ENCODE measurements around the gene CGGBP1. TPM values are rescaled to one million over a fixed set of nuclear protein-coding genes. Genes with fewer than 3 reads are reported as not detected.

The CGGBP1 gene
- 27.7 and 53.0 TPM in 2 replicates for total RNA-seq

- peak; percentile 99 for DNase-seq (ENCODE audit: low read depth in 2 of 2)
Measured at GRCh38 chr3:88058581-88059379, at the start of gene CGGBP1, which contains the start of gene ZNF654. Gene CGGBP1 (minus strand): TSS chr3:88059005. CDS start chr3:88055976, 3,029 bp downstream. Gene ZNF654 (plus strand): TSS chr3:88059255. CDS start chr3:88059320, 65 bp downstream.

GRCh38 chr3:88105325-88105724 is 46.5 kb upstream of the CGGBP1 start:
- DNase-seq (ENCODE audit: low read depth in 2 of 2): peak; percentile 35 to 60

GRCh38 chr3:88101142-88101541 is 42.3 kb upstream of the CGGBP1 start:
- no peak for DNase-seq (ENCODE audit: low read depth in 2 of 2)

GRCh38 chr3:88093266-88093665 is 34.5 kb upstream of the CGGBP1 start:
- no peak for DNase-seq (ENCODE audit: low read depth in 2 of 2)

- DNase-seq (ENCODE audit: low read depth in 2 of 2): no peak
Measured at GRCh38 chr3:88092270-88092669, 33.5 kb upstream of the CGGBP1 start.

GRCh38 chr3:88090681-88091080 is 31.9 kb upstream of the CGGBP1 start:
- no peak for DNase-seq (ENCODE audit: low read depth in 2 of 2)

- DNase-seq (ENCODE audit: low read depth in 2 of 2): no peak
Measured at GRCh38 chr3:88084097-88084501, 25.3 kb upstream of the CGGBP1 start.

- no peak for DNase-seq (ENCODE audit: low read depth in 2 of 2)
Measured at GRCh38 chr3:88082854-88083253, 24.0 kb upstream of the CGGBP1 start.

- no peak for DNase-seq (ENCODE audit: low read depth in 2 of 2)
Measured at GRCh38 chr3:88078932-88079331, 20.1 kb upstream of the CGGBP1 start.

GRCh38 chr3:88076712-88077111 is 17.9 kb upstream of the CGGBP1 start:
- no peak for DNase-seq (ENCODE audit: low read depth in 2 of 2)

- DNase-seq (ENCODE audit: low read depth in 2 of 2): no peak
Measured at GRCh38 chr3:88075497-88075896, 16.7 kb upstream of the CGGBP1 start.

- no peak for DNase-seq (ENCODE audit: low read depth in 2 of 2)
Measured at GRCh38 chr3:88075072-88075471, 16.3 kb upstream of the CGGBP1 start.

- DNase-seq (ENCODE audit: low read depth in 2 of 2): peak in 1 of 2 donors; percentile 29
Measured at GRCh38 chr3:88061746-88062145, 2.9 kb upstream of the CGGBP1 start.

GRCh38 chr3:88059380-88060170 is 770 bp upstream of the CGGBP1 start:
- DNase-seq (ENCODE audit: low read depth in 2 of 2): peak; percentile 15 to 17

- no peak for DNase-seq (ENCODE audit: low read depth in 2 of 2)
Measured at GRCh38 chr3:88058306-88058580, 562 bp downstream of the CGGBP1 start.

GRCh38 chr3:88057630-88058305 is 1.0 kb downstream of the CGGBP1 start:
- DNase-seq (ENCODE audit: low read depth in 2 of 2): peak; percentile 28 to 32

- no peak for DNase-seq (ENCODE audit: low read depth in 2 of 2)
Measured at GRCh38 chr3:88046766-88047165, 12.0 kb downstream of the CGGBP1 start.

GRCh38 chr3:88044411-88044810 is 14.4 kb downstream of the CGGBP1 start:
- peak in 1 of 2 donors; percentile 55 for DNase-seq (ENCODE audit: low read depth in 2 of 2)

- no peak for DNase-seq (ENCODE audit: low read depth in 2 of 2)
Measured at GRCh38 chr3:88041005-88041404, 17.8 kb downstream of the CGGBP1 start.

- DNase-seq (ENCODE audit: low read depth in 2 of 2): no peak
Measured at GRCh38 chr3:88040529-88040928, 18.3 kb downstream of the CGGBP1 start.

- no peak for DNase-seq (ENCODE audit: low read depth in 2 of 2)
Measured at GRCh38 chr3:88038566-88038965, 20.2 kb downstream of the CGGBP1 start.

- no peak for DNase-seq (ENCODE audit: low read depth in 2 of 2)
Measured at GRCh38 chr3:88036221-88036620, 22.6 kb downstream of the CGGBP1 start.

Measured in lung microvascular endothelial cell (primary cell).